ENCODE results near the gene TFIP11.
A peak's percentile ranks its signal among the peaks of the same experiment; 100 is the strongest.

Gene TFIP11

GRCh38 chr22:26479043-26479791 lies 33.1 kb downstream of the TFIP11 start:
- no peak for DNase-seq (ENCODE audit: low spot score)

GRCh38 chr22:26477341-26477731 lies 34.9 kb downstream of the TFIP11 start:
- DNase-seq (ENCODE audit: low spot score), result no peak

GRCh38 chr22:26476705-26477340 lies 35.5 kb downstream of the TFIP11 start:
- no peak for DNase-seq (ENCODE audit: low spot score)

- DNase-seq (ENCODE audit: low spot score), result no peak
Measured at GRCh38 chr22:26474682-26475081, 37.6 kb downstream of the TFIP11 start.

GRCh38 chr22:26471522-26471921 lies 40.8 kb downstream of the TFIP11 start:
- DNase-seq (ENCODE audit: low spot score), result peak; percentile 82

GRCh38 chr22:26470807-26471206 lies 41.5 kb downstream of the TFIP11 start:
- no peak for DNase-seq (ENCODE audit: low spot score)

- peak; percentile 61 for DNase-seq (ENCODE audit: low spot score)
Measured at GRCh38 chr22:26466196-26466595, 46.1 kb downstream of the TFIP11 start.

- DNase-seq (ENCODE audit: low spot score), result peak; percentile 61
Measured at GRCh38 chr22:26464312-26464711, 48.0 kb downstream of the TFIP11 start.

GRCh38 chr22:26463688-26464087 lies 48.6 kb downstream of the TFIP11 start:
- no peak for DNase-seq (ENCODE audit: low spot score)

- DNase-seq (ENCODE audit: low spot score), result no peak
Measured at GRCh38 chr22:26463101-26463661, 49.1 kb downstream of the TFIP11 start.

- DNase-seq (ENCODE audit: low spot score), result no peak
Measured at GRCh38 chr22:26462641-26463040, 49.6 kb downstream of the TFIP11 start.

- no peak for DNase-seq (ENCODE audit: low spot score)
Measured at GRCh38 chr22:26462051-26462450, 50.2 kb downstream of the TFIP11 start.

- peak; percentile 83 for DNase-seq (ENCODE audit: low spot score)
Measured at GRCh38 chr22:26461188-26461810, 51.0 kb downstream of the TFIP11 start.

GRCh38 chr22:26460202-26460601 lies 52.1 kb downstream of the TFIP11 start:
- DNase-seq (ENCODE audit: low spot score), result no peak

- DNase-seq (ENCODE audit: low spot score), result no peak
Measured at GRCh38 chr22:26457661-26458272, 54.5 kb downstream of the TFIP11 start.

- DNase-seq (ENCODE audit: low spot score), result no peak
Measured at GRCh38 chr22:26453812-26454500, 58.3 kb downstream of the TFIP11 start.

GRCh38 chr22:26453216-26453615 lies 59.1 kb downstream of the TFIP11 start:
- no peak for DNase-seq (ENCODE audit: low spot score)

- no peak for DNase-seq (ENCODE audit: low spot score)
Measured at GRCh38 chr22:26452236-26453016, 59.8 kb downstream of the TFIP11 start.

GRCh38 chr22:26450453-26451185 lies 61.7 kb downstream of the TFIP11 start:
- DNase-seq (ENCODE audit: low spot score), result no peak

GRCh38 chr22:26448941-26449340 lies 63.3 kb downstream of the TFIP11 start:
- no peak for DNase-seq (ENCODE audit: low spot score)
